Panc1 (cell line): ENCODE results near the gene HOXA10.

Experiments
- CTCF ChIP-seq: fragments of 450-650 bp; IDR thresholded peaks from 2 replicates; pipeline ENCODE4 v1.5.1; 2017; ENCODE audit warnings: mild to moderate bottlenecking
- POLR2AphosphoS5 ChIP-seq: IDR thresholded peaks from 2 replicates; pipeline ENCODE4 v1.6.1; 2012; ENCODE audit warnings: mild to moderate bottlenecking, low read depth, low read length, moderate library complexity
- REST ChIP-seq, 2 experiments: IDR thresholded peaks; 2 replicates each; pipeline ENCODE4 v1.6.1; 2011 to 2012; ENCODE audit warnings: low read depth in 2 of 2, control low read depth in 1 of 2, low read length in 1 of 2, mild to moderate bottlenecking in 1 of 2, moderate library complexity in 1 of 2; ENCODE audit not compliant: insufficient read depth in 1 of 2

GRCh38 chr7:27141137-27141922 is 32.8 kb downstream of the HOXA10 start:
- TF ChIP-seq REST (IDR thresholded peaks at IDR 0.05; ENCODE audit: insufficient read depth in 1 of 2, low read depth in 2 of 2, low read length in 1 of 2), result no peak
- TF ChIP-seq CTCF, result no peak
- no peak for TF ChIP-seq POLR2AphosphoS5
